HG02840 (cell line): ENCODE measurements around the gene ATP6V1E1.

ENCODE experiments used
- ATAC-seq: cut with Tn5 transposase; IDR thresholded peaks from one replicate; pipeline ENCODE4 v1.9.1; 2021; ENCODE audit warnings: mild to moderate bottlenecking, moderate library complexity, moderate number of reproducible peaks; ENCODE audit not compliant: unreplicated experiment, low FRiP score

ATP6V1E1 gene

DNA sequence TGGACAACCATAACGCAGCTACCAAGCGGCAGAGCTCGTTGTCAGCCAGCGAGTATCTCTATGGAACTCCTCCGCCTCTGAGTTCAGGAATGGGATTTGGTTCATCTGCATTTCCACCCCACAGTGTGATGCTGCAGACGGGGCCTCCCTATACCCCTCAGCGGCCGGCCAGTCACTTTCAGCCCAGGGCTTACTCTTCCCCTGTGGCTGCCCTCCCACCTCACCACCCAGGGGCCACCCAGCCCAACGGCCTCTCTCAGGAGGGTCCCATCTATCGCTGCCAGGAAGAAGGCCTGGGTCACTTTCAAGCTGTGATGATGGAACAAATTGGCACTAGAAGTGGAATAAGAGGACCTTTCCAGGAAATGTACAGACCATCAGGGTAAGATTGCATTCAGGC, 79.4 kb downstream of the ATP6V1E1 start:
- ATAC-seq = no peak

DNA sequence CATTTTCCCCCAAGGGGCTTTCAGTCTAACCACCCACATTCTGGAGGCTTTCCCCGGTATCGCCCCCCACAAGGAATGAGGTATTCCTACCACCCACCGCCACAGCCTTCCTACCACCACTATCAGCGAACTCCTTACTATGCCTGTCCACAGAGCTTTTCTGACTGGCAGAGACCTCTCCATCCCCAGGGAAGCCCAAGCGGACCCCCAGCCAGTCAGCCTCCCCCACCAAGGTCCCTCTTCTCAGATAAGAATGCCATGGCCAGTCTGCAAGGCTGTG, 79.9 kb downstream of the ATP6V1E1 start:
- ATAC-seq = no peak

DNA sequence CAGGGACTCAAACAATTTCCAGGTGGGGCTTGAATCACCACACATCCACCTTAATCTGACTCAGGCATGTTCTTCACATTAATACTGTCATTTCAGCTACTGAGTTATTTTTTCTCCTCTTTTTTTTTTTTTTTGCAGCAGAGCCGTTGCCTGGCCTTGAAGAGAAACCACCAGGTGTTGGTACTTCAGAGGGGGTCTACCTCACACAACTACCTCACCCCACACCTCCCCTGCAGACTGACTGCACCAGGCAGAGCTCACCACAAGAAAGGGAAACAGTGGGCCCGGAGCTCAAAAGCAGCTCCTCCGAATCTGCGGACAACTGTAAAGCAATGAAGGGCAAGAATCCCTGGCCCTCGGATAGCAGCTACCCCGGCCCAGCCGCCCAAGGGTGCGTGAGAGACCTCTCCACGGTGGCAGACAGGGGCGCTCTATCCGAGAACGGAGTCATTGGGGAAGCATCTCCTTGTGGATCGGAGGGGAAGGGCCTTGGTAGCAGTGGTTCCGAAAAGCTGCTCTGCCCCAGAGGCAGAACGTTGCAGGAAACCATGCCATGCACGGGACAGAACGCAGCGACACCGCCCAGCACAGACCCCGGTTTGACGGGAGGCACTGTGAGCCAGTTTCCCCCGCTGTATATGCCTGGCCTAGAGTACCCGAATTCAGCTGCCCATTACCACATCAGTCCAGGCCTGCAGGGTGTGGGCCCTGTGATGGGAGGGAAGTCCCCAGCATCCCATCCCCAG, 80.4 kb downstream of the ATP6V1E1 start:
- no peak for ATAC-seq

DNA sequence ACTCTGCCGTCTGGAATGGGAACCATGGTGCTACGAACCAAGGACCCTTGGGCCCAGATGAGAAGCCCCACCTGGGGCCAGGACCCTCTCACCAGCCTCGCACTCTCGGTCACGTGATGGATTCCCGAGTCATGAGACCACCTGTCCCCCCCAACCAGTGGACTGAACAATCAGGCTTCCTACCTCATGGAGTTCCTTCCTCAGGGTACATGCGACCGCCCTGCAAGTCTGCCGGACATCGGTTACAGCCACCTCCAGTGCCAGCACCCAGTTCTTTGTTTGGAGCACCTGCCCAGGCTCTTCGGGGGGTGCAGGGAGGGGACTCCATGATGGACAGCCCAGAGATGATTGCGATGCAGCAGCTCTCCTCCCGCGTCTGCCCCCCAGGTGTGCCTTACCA, 86.1 kb downstream of the ATP6V1E1 start:
- ATAC-seq = no peak
